Spinal cord (tissue), 10 donors: ENCODE measurements around the gene ALX3. TPM values are rescaled to one million over a fixed set of nuclear protein-coding genes. Genes with fewer than 3 reads are reported as not detected.

ENCODE experiments used
- DNase-seq, 6 donors: peaks; one replicate each; pipeline versions ENCODE4 v3.0.0 to v3.0.0-alpha.2; 2013 to 2015; ENCODE audit warnings: low spot score in 6 of 6, low read depth in 4 of 6
- H3K27ac ChIP-seq: one replicate; pipeline ENCODE4 v1.5.1; 2013; ENCODE audit warnings: low read depth, low read length, control low read depth
- H3K27me3 ChIP-seq: one replicate; pipeline ENCODE4 v1.6.1; 2013; ENCODE audit warnings: low read length; ENCODE audit not compliant: control insufficient read depth, insufficient read depth
- H3K36me3 ChIP-seq: one replicate; pipeline ENCODE4 v1.6.1; 2013; ENCODE audit warnings: low read length; ENCODE audit not compliant: control insufficient read depth, insufficient read depth
- H3K4me1 ChIP-seq: one replicate; pipeline ENCODE4 v1.6.1; 2013; ENCODE audit warnings: low read length; ENCODE audit not compliant: control insufficient read depth, insufficient read depth
- H3K4me3 ChIP-seq: one replicate; pipeline ENCODE4 v1.5.1; 2013; ENCODE audit warnings: low read depth, low read length, control low read depth
- H3K9me3 ChIP-seq: one replicate; pipeline ENCODE4 v1.6.1; 2013; ENCODE audit warnings: low read length; ENCODE audit not compliant: control insufficient read depth, insufficient read depth
- WGBS: methylation state at CpG from one replicate; pipeline ENCODE4 v1.1.5; 2013; ENCODE audit warnings: missing lambda C conversion rate; ENCODE audit not compliant: insufficient coverage; 5-methylcytosine and 5-hydroxymethylcytosine counted together
- long read RNA-seq, 4 donors: transcript quantifications; one replicate each; lab custom pipeline, GENCODE V29; 2026
- polyA plus RNA-seq, 2 donors: library from polyadenylated mRNA; unstranded; fragments of 120-200 nt; gene quantifications; one replicate each; pipeline ENCODE4 v1.2.1, GENCODE V29; 2013; ENCODE audit not compliant: insufficient read length in 2 of 2
- total RNA-seq, 2 donors: library from RNA; depleted of rRNA in 1 of 2; stranded (reverse); fragments of 120-200 nt in 1 of 2; fragments of >200 nt in 1 of 2; gene quantifications; one replicate each; pipeline versions ENCODE4 v1.2.3 to v1.2.4, GENCODE V29; 2013 to 2014
- donor health status: healthy.

ALX3 gene
- total RNA-seq (1 to 10 TPM in 1 of 2 donors, not detected in 1; 1.8 TPM), polyA plus RNA-seq (not detected)
- long read RNA-seq, donor 1 = 0 reads
- long read RNA-seq, donor 2 = 0 reads
- long read RNA-seq, donor 3 = 0 reads
- long read RNA-seq, donor 4 = 0 reads

DNA sequence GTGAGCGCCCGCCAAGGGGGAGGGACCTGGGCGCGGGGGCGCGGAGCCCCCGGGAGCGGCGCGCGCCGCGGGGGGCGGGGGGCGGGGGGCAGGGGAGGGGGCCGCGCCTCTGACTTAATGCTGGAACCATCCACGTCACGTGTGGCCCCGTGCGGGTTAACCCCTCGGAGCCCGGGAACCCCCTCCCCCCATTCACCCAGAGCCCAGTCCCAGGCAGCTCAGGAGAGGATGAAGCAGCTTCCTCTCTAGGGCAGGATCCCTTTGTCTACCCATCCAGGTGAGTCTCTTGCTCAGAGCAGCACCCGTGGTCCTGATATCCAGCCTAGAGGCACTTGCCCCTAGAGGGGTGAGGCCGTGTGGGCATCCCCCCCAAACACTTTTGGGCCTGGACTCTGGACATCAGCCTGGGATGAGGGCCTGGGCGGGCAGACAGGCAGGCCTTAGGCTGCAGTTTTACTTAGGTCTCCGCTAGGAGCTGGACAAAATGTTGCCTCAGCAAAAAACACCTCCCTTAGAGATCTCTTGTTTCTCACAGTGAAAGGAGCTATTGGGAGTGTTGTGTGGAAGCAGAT lies at the start of gene ALX3:
Gene ALX3, minus strand, starts transcription at position 2 of the 572 bp plus-strand sequence. CDS start 60 bp downstream, outside the sequence.
- under 1% methylated on average over 11 of the region's 27 CpGs for WGBS
- Histone ChIP-seq H3K4me3 (no peak within 1 kb of the TSS), H3K27ac (no peak within 1 kb of the TSS), H3K27me3 (peaks cover 84% of the 10 kb centered on the region), H3K4me1 (peaks cover 34% of the 10 kb centered on the region), H3K9me3 (no peaks in the 10 kb centered on the region), H3K36me3 (no peaks in the 10 kb centered on the region)
- DNase-seq = no peak

DNA sequence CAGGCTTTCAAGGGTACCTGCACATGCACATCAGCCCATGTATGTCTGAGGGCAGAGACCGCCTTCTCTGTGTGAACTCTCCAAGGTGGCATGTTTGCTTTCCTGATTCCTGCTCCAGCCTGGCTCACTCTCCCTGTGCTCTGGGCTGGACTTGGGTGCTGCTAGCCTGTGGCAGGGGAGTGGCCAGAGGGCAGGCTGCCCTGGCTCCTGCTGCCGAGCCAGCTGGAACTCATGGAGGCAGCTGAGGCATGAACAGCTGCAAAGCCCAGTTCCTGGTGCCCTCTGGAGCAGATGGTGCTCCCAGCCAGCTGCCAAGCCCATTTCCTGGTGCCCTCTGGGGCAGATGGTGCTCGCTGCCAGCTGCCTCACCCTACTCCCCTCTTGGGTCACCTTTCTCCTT lies 49.4 kb upstream of the ALX3 start:
- H3K27me3 ChIP-seq = no peaks in the 10 kb centered on the region
- 79% methylated on average over 3 of the region's 3 CpGs for WGBS
- DNase-seq = no peak
- H3K36me3 ChIP-seq = no peaks in the 10 kb centered on the region
- no peak overlapping the region for H3K27ac ChIP-seq
- H3K9me3 ChIP-seq = peaks cover 2% of the 10 kb centered on the region
- H3K4me1 ChIP-seq = peaks cover 13% of the 10 kb centered on the region
- no peak overlapping the region for H3K4me3 ChIP-seq

DNA sequence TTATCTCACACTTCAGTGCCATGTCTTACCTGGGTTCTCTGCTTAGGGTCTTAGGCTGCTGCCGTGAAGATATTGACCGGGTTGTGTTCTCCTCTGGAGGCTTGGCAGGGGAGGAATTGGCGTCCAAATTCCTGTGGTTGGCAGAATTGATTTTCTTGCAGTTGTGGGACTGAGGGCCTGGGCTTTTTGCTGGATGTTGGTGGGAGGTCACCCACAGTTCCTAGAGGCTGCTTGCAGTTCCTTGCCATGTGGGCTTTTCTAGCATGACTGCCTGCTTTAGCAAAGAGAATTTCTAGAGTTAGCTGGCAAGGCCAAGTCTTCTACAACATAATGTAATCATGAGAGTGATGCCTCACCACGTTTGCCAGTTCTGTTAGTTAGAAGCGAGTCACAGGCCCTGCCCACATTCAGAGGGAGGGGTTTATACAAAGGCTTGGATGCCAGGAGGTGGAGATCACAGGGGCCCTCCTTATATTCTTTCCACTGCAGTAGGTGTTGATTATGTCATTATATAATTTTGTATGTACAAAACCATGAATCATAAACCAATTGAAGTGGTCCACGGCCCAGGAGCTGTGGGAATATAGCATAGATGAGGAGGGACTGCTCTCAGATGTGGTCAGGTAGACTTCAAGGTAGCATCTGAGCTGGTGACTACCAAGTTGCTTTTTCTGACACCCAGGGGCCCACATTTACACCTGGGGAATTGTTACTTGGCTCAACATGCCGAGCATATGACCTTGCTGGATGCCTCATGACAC lies 48.3 kb upstream of the ALX3 start:
- DNase-seq = no peak
- Histone ChIP-seq H3K4me3 (no peak overlapping the region), H3K27me3 (no peaks in the 10 kb centered on the region), H3K4me1 (peaks cover 23% of the 10 kb centered on the region), H3K9me3 (peaks cover 1% of the 10 kb centered on the region), H3K36me3 (no peaks in the 10 kb centered on the region), H3K27ac (no peak overlapping the region)
- WGBS = 90% methylated on average over 5 of the region's 7 CpGs

DNA sequence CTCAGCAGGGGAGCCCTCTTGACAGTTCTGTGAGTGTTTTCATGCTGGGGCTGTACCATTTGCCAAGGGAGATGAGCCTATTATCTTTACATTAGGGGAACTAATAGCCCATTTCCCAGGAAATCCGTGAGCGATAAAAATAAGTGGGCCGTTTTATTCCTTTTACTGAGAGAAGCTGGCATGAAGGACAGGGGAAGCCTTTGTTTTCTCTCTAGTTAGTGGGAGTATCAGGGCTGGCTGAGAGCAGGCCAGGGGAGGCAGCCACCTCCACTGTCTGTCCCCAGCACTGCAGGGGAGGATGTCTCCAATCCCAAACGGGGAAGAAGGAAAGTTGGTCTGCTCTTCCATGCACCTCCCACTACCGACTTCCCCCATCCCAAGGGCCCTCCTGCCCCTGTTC lies 44.3 kb upstream of the ALX3 start:
- no peak overlapping the region for H3K27ac ChIP-seq
- H3K4me1 ChIP-seq = peaks cover 19% of the 10 kb centered on the region
- WGBS = 32% methylated on average over 2 of the region's 5 CpGs
- peak in 3 of 6 donors; percentile 39 to 94 (median 40) for DNase-seq
- H3K9me3 ChIP-seq = no peaks in the 10 kb centered on the region
- H3K36me3 ChIP-seq = no peaks in the 10 kb centered on the region
- H3K27me3 ChIP-seq = no peaks in the 10 kb centered on the region
- H3K4me3 ChIP-seq = no peak overlapping the region

DNA sequence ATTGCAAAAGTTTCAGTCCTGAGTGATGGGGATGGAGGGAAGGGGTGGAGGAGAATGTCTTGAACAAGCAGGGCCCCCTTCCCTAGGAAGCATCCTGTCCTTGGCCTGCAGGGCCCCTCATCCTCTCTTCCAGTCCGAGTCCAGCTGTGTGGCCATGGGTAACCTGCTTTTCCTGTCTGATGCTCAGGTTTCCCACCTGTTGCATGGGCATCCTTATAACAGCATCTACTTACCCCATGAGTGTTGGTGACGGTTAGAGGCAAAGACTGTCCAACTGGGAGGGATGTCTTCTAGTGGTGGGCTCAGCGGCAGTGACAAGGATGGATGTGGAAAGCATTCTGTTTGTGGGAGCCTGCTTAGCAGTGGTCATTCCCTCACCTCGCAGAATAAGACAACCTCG lies 43.7 kb upstream of the ALX3 start:
- H3K4me1 ChIP-seq = peaks cover 19% of the 10 kb centered on the region
- no peak overlapping the region for H3K27ac ChIP-seq
- WGBS = 86% methylated on average over 1 of the region's 5 CpGs
- no peaks in the 10 kb centered on the region for H3K36me3 ChIP-seq
- no peaks in the 10 kb centered on the region for H3K27me3 ChIP-seq
- H3K9me3 ChIP-seq = no peaks in the 10 kb centered on the region
- no peak overlapping the region for H3K4me3 ChIP-seq
- DNase-seq = no peak

DNA sequence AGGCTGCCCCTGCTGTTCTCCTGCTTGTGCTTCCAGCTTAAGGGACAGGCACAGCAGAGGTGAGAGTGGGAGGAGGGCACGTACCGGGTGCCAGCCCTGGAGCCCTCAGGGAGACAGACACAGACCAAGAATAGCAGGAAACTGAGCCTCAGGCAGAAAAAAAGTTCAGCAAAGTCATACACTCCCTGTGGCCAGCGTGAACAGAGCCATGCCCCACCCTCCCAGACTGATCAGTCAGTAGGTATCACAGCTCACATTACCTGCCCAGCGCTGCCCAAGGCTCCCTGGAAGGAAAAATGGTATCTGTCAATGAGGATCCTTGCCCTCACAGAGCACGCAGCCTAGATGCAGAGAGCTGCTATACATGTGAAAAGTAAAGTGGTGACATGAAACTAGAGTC lies 43.1 kb upstream of the ALX3 start:
- Histone ChIP-seq H3K4me3 (no peak overlapping the region), H3K36me3 (no peaks in the 10 kb centered on the region), H3K4me1 (peaks cover 19% of the 10 kb centered on the region), H3K27ac (no peak overlapping the region), H3K9me3 (no peaks in the 10 kb centered on the region), H3K27me3 (no peaks in the 10 kb centered on the region)
- WGBS = 68% methylated on average over 5 of the region's 5 CpGs
- DNase-seq = no peak

DNA sequence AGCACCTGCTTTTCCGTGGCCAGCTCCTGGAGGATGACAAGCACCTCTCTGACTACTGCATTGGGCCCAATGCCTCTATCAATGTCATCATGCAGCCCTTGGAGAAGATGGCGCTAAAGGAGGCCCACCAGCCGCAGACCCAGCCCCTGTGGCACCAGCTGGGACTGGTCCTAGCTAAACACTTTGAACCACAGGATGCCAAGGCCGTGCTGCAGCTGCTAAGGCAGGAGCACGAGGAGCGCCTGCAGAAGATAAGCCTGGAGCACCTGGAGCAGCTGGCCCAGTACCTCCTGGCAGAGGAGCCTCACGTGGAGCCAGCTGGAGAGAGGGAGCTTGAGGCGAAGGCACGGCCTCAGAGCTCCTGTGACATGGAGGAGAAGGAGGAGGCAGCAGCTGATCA lies 42.2 kb upstream of the ALX3 start:
- Histone ChIP-seq H3K9me3 (no peaks in the 10 kb centered on the region), H3K27ac (no peak overlapping the region), H3K36me3 (no peaks in the 10 kb centered on the region), H3K4me3 (no peak overlapping the region), H3K4me1 (peaks cover 19% of the 10 kb centered on the region), H3K27me3 (no peaks in the 10 kb centered on the region)
- no peak for DNase-seq
- 91% methylated on average over 9 of the region's 9 CpGs for WGBS

DNA sequence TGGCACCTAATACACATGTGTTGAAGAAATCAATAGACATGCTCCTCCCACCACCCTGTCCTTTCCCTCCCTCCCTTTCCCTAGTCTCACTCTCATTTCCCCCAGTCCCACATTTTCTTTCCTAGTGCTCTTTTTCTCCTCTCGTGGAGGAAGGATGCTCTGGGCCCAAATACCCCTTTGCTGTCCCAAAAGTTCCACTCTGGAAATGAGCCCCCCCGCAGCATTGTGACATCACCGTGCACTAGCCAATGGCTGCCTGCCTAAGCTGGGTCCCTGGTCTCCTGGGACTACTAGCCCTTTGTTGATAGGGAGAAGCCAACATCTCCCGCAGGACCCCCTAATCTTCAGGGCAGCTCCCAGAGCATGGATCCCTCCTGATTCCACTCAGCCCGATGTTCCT lies 41.7 kb upstream of the ALX3 start, which contains the start of gene UBL4B:
Gene UBL4B, plus strand, starts transcription at position 301 of the 400 bp plus-strand sequence. Its CDS starts 92 bp downstream, at position 393.
- peaks cover 2% of the 10 kb centered on the region for H3K27me3 ChIP-seq
- H3K9me3 ChIP-seq = no peaks in the 10 kb centered on the region
- DNase-seq = no peak
- no peak within 1 kb of the TSS for H3K4me3 ChIP-seq
- WGBS = 86% methylated on average over 5 of the region's 5 CpGs
- peaks cover 19% of the 10 kb centered on the region for H3K4me1 ChIP-seq
- no peak within 1 kb of the TSS for H3K27ac ChIP-seq
- no peaks in the 10 kb centered on the region for H3K36me3 ChIP-seq

DNA sequence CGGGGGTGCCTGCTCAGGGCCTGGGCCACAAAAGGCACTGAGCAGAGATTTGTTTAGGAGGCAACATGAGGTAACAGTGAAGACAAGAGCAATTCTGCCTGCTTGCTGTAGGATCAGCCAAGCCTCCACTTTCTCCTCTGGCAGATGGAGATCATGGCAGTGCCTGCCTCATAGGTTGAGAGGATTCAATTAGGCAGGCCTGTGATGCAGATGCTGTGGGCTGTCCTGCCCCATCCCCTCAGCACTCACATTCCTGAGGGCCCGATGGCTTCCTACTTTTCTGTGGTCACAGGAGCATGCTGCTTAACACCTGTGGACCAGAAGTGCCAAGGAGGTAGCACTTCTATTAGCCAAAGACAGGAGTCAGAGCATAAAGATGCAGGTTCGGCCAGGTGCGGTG lies 40.6 kb upstream of the ALX3 start:
- DNase-seq = no peak
- Histone ChIP-seq H3K27ac (no peak overlapping the region), H3K4me3 (no peak overlapping the region), H3K4me1 (peaks cover 24% of the 10 kb centered on the region), H3K36me3 (no peaks in the 10 kb centered on the region), H3K27me3 (peaks cover 2% of the 10 kb centered on the region), H3K9me3 (no peaks in the 10 kb centered on the region)
- 88% methylated on average over 4 of the region's 4 CpGs for WGBS
